Activated naive CD8-positive, alpha-beta T cell treated with anti-CD3 and anti-CD28 coated beads, Interleukin-2, amount 50 U/mL, for 16 hours (primary cell): ENCODE measurements around the gene ARHGEF28.

ENCODE experiments used
- DNase-seq: peaks from one replicate; pipeline ENCODE4 v3.0.0-alpha.2; 2020; ENCODE audit warnings: low read depth, low spot score

Gene ARHGEF28

GRCh38 chr5:73851471-73852181 is 225.6 kb downstream of the ARHGEF28 start:
- DNase-seq = no peak

- DNase-seq = no peak
Observed at GRCh38 chr5:73853091-73853490, 227.1 kb downstream of the ARHGEF28 start.

- DNase-seq = no peak
Observed at GRCh38 chr5:73856997-73857396, 231.0 kb downstream of the ARHGEF28 start.

GRCh38 chr5:73857446-73857845 is 231.4 kb downstream of the ARHGEF28 start:
- no peak for DNase-seq

- no peak for DNase-seq
Observed at GRCh38 chr5:73858054-73858453, 232.1 kb downstream of the ARHGEF28 start.

GRCh38 chr5:73858776-73859175 is 232.8 kb downstream of the ARHGEF28 start:
- DNase-seq = no peak

- DNase-seq = no peak
Observed at GRCh38 chr5:73859696-73860095, 233.7 kb downstream of the ARHGEF28 start.

GRCh38 chr5:73861313-73861988 is 235.5 kb downstream of the ARHGEF28 start:
- DNase-seq = no peak

GRCh38 chr5:73862796-73863195 is 236.8 kb downstream of the ARHGEF28 start:
- no peak for DNase-seq

- DNase-seq = no peak
Observed at GRCh38 chr5:73863876-73864275, 237.9 kb downstream of the ARHGEF28 start.

GRCh38 chr5:73865315-73865714 is 239.3 kb downstream of the ARHGEF28 start:
- DNase-seq = no peak

- no peak for DNase-seq
Observed at GRCh38 chr5:73867345-73868335, 241.6 kb downstream of the ARHGEF28 start.

GRCh38 chr5:73883646-73884045 is 257.6 kb downstream of the ARHGEF28 start:
- no peak for DNase-seq

- no peak for DNase-seq
Observed at GRCh38 chr5:73887688-73888087, 261.7 kb downstream of the ARHGEF28 start.

GRCh38 chr5:73890569-73890968 is 264.6 kb downstream of the ARHGEF28 start:
- DNase-seq = no peak

- DNase-seq = no peak
Observed at GRCh38 chr5:73892218-73892617, 266.2 kb downstream of the ARHGEF28 start.

- DNase-seq = no peak
Observed at GRCh38 chr5:73892806-73893205, 266.8 kb downstream of the ARHGEF28 start.

- DNase-seq = no peak
Observed at GRCh38 chr5:73893813-73894212, 267.8 kb downstream of the ARHGEF28 start.

- no peak for DNase-seq
Observed at GRCh38 chr5:73894860-73895259, 268.9 kb downstream of the ARHGEF28 start.

- DNase-seq = no peak
Observed at GRCh38 chr5:73895471-73895870, 269.5 kb downstream of the ARHGEF28 start.

GRCh38 chr5:73896097-73896496 is 270.1 kb downstream of the ARHGEF28 start:
- DNase-seq = no peak

- no peak for DNase-seq
Observed at GRCh38 chr5:73896668-73897067, 270.7 kb downstream of the ARHGEF28 start.
